CD8-positive, alpha-beta memory T cell (primary cell): Measurements from ENCODE around the gene PTF1A. TPM values are rescaled to one million over a fixed set of nuclear protein-coding genes. Genes with fewer than 3 reads are reported as not detected.

Source experiments
- polyA plus RNA-seq: library from polyadenylated mRNA; unstranded; fragments of 300-500 nt; fragmentation: Illumina TruSeq; gene quantifications from one replicate; pipeline ENCODE4 v1.2.3, GENCODE V29; 2021
- total RNA-seq, 2 experiments: library from RNA; stranded (reverse); gene quantifications; one replicate each; pipeline ENCODE4 v1.2.3, GENCODE V29; 2021

Gene PTF1A
- total and polyA plus RNA-seq, 3 experiments from 2014 or later: not detected

Other genes with a start within 250 kb of the PTF1A start
- 1 to 10 TPM; 3.2 to 4.3 TPM for gene MSRB2, start 96.7 kb upstream of the PTF1A start, total RNA-seq
- gene MSRB2, start 96.7 kb upstream of the PTF1A start, polyA plus RNA-seq: 12.6 TPM
- gene C10orf67, start 152.5 kb downstream of the PTF1A start, total RNA-seq: not detected
- 0.26 TPM for gene C10orf67, start 152.5 kb downstream of the PTF1A start, polyA plus RNA-seq
- 1 to 10 TPM; 6.6 to 6.9 TPM for gene OTUD1, start 246.8 kb downstream of the PTF1A start, total RNA-seq
- gene OTUD1, start 246.8 kb downstream of the PTF1A start, polyA plus RNA-seq: 17.2 TPM